H1 (cell line): Measurements from ENCODE around the gene RPL41. TPM values are rescaled to one million over a fixed set of nuclear protein-coding genes. Genes with fewer than 3 reads are reported as not detected.

Source experiments
- POLR2AphosphoS5 ChIP-seq: IDR thresholded peaks from 2 replicates; pipeline ENCODE4 v1.6.1; 2011; ENCODE audit warnings: low read depth, low read length
- TAF7 ChIP-seq: optimal IDR thresholded peaks from 2 replicates; pipeline ENCODE3; 2011; ENCODE audit warnings: low read depth, mild to moderate bottlenecking, inconsistent platforms, low read length, moderate library complexity, borderline replicate concordance
- polyA plus RNA-seq, 7 experiments: library from polyadenylated mRNA; depleted of rRNA in 3 of 7; stranded (reverse) in 5 of 7; unstranded in 2 of 7; fragments of >200 nt in 5 of 7; fragments of 200-250 nt in 2 of 7; gene quantifications; 1 replicate in 5 of 7; 2 replicates in 1 of 7; 4 replicates in 1 of 7; pipeline versions ENCODE4 v1.2.1 to v1.2.3, GENCODE V29; 2011 to 2013; ENCODE audit warnings: missing spikeins in 2 of 7, mixed read lengths in 2 of 7
- total RNA-seq: library from RNA; stranded (reverse); fragmentation: NEBNext Ultra II Directional; extraction: Animal tissue kit (Norgen Biotek cat#: 25700); gene quantifications from 2 replicates; pipeline ENCODE4 v1.2.1, GENCODE V29; 2021
- TF ChIP-seq, protein P1 (sequence below): fragments of 300-600 bp; sonication (generic); IDR thresholded peaks from 2 replicates; pipeline ENCODE4 v1.7.1; 2012; ENCODE audit warnings: low read length, moderate library complexity, mild to moderate bottlenecking, inconsistent platforms; ENCODE audit not compliant: insufficient replicate concordance

RPL41 gene
- total and polyA plus RNA-seq, 2 of the 8 experiments (the other 6 are each of a cell fraction or from before 2014, with no cell fraction given), result 4,440 to 16,488 TPM

DNA sequence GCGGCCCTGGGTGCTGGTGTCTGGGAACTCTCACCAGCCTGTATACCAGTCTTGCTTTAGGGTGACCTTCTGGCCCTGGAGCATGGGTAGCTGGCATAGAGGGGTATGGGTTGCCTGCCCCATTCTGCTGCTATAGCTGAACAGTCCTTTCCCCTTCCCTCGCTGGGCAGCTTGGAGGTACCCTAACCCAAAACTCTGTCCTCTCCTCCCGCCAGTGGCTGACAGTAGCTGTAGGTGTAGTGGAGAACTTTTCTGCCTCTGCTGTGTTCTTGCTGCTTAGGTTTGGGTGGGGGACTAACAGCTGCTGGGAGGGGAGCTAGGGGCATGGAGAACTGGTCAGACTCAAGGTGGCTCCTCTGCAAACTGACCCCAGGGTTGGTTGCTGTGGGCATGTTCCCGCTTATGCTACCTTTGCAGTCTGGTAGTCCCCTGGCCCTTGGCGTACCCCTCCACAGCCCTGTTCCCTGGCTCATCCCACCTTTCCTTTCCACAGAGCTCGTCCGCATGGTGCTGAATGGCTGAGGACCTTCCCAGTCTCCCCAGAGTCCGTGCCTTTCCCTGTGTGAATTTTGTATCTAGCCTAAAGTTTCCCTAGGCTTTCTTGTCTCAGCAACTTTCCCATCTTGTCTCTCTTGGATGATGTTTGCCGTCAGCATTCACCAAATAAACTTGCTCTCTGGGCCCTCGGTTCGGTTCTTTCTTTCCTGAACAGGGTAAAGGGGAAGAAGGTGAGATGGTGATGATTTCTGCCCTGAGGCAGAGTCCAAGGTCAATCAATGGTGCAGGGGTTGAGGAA is 44.7 kb downstream of the RPL41 start (continued):
- TF ChIP-seq, protein P1, sequence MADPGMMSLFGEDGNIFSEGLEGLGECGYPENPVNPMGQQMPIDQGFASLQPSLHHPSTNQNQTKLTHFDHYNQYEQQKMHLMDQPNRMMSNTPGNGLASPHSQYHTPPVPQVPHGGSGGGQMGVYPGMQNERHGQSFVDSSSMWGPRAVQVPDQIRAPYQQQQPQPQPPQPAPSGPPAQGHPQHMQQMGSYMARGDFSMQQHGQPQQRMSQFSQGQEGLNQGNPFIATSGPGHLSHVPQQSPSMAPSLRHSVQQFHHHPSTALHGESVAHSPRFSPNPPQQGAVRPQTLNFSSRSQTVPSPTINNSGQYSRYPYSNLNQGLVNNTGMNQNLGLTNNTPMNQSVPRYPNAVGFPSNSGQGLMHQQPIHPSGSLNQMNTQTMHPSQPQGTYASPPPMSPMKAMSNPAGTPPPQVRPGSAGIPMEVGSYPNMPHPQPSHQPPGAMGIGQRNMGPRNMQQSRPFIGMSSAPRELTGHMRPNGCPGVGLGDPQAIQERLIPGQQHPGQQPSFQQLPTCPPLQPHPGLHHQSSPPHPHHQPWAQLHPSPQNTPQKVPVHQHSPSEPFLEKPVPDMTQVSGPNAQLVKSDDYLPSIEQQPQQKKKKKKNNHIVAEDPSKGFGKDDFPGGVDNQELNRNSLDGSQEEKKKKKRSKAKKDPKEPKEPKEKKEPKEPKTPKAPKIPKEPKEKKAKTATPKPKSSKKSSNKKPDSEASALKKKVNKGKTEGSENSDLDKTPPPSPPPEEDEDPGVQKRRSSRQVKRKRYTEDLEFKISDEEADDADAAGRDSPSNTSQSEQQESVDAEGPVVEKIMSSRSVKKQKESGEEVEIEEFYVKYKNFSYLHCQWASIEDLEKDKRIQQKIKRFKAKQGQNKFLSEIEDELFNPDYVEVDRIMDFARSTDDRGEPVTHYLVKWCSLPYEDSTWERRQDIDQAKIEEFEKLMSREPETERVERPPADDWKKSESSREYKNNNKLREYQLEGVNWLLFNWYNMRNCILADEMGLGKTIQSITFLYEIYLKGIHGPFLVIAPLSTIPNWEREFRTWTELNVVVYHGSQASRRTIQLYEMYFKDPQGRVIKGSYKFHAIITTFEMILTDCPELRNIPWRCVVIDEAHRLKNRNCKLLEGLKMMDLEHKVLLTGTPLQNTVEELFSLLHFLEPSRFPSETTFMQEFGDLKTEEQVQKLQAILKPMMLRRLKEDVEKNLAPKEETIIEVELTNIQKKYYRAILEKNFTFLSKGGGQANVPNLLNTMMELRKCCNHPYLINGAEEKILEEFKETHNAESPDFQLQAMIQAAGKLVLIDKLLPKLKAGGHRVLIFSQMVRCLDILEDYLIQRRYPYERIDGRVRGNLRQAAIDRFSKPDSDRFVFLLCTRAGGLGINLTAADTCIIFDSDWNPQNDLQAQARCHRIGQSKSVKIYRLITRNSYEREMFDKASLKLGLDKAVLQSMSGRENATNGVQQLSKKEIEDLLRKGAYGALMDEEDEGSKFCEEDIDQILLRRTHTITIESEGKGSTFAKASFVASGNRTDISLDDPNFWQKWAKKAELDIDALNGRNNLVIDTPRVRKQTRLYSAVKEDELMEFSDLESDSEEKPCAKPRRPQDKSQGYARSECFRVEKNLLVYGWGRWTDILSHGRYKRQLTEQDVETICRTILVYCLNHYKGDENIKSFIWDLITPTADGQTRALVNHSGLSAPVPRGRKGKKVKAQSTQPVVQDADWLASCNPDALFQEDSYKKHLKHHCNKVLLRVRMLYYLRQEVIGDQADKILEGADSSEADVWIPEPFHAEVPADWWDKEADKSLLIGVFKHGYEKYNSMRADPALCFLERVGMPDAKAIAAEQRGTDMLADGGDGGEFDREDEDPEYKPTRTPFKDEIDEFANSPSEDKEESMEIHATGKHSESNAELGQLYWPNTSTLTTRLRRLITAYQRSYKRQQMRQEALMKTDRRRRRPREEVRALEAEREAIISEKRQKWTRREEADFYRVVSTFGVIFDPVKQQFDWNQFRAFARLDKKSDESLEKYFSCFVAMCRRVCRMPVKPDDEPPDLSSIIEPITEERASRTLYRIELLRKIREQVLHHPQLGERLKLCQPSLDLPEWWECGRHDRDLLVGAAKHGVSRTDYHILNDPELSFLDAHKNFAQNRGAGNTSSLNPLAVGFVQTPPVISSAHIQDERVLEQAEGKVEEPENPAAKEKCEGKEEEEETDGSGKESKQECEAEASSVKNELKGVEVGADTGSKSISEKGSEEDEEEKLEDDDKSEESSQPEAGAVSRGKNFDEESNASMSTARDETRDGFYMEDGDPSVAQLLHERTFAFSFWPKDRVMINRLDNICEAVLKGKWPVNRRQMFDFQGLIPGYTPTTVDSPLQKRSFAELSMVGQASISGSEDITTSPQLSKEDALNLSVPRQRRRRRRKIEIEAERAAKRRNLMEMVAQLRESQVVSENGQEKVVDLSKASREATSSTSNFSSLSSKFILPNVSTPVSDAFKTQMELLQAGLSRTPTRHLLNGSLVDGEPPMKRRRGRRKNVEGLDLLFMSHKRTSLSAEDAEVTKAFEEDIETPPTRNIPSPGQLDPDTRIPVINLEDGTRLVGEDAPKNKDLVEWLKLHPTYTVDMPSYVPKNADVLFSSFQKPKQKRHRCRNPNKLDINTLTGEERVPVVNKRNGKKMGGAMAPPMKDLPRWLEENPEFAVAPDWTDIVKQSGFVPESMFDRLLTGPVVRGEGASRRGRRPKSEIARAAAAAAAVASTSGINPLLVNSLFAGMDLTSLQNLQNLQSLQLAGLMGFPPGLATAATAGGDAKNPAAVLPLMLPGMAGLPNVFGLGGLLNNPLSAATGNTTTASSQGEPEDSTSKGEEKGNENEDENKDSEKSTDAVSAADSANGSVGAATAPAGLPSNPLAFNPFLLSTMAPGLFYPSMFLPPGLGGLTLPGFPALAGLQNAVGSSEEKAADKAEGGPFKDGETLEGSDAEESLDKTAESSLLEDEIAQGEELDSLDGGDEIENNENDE, result peak; percentile 1
- TF ChIP-seq TAF7 (peak; percentile 3), POLR2AphosphoS5 (peak; percentile 93)
- TF ChIP-seq, all 59 proteins: peak for 4
